ENCODE measurements around the gene TFAP2E.

Gene TFAP2E

GRCh38 chr1:35564884-35565741 is 8.0 kb upstream of the TFAP2E start:
- TF ChIP-seq ZNF565 (CRISPR knock-in tag; conservative IDR thresholded peaks at IDR 0.05; ENCODE audit: low read depth) (no peak), OSR1 (CRISPR knock-in tag; IDR thresholded peaks at IDR 0.05) (no peak), POU6F1 (CRISPR knock-in tag; IDR thresholded peaks at IDR 0.05; ENCODE audit: borderline replicate concordance, low read depth) (no peak), SNAI2 (CRISPR knock-in tag; IDR thresholded peaks at IDR 0.05) (no peak), ZNF8 (CRISPR knock-in tag; IDR thresholded peaks at IDR 0.05) (no peak), GLIS3 (CRISPR knock-in tag; IDR thresholded peaks at IDR 0.05) (no peak), RARB (CRISPR knock-in tag; IDR thresholded peaks at IDR 0.05) (no peak), TCF4 (CRISPR knock-in tag; IDR thresholded peaks at IDR 0.05; ENCODE audit: borderline replicate concordance) (no peak), ZFP30 (CRISPR knock-in tag; IDR thresholded peaks at IDR 0.05) (no peak), CREB5 (CRISPR knock-in tag; IDR thresholded peaks at IDR 0.05; ENCODE audit: low read depth) (no peak), PATZ1 (CRISPR knock-in tag; IDR thresholded peaks at IDR 0.05; ENCODE audit: borderline replicate concordance) (no peak), ESRRG (CRISPR knock-in tag; IDR thresholded peaks at IDR 0.05) (no peak), TSHZ2 (CRISPR knock-in tag; IDR thresholded peaks at IDR 0.05) (no peak)
- no peak for ATAC-seq

GRCh38 chr1:35565742-35566133 is 7.4 kb upstream of the TFAP2E start:
- ATAC-seq, result no peak
- TF ChIP-seq ARNTL (CRISPR knock-in tag; IDR thresholded peaks at IDR 0.05; ENCODE audit: borderline replicate concordance, low read depth) (no peak), POU6F1 (CRISPR knock-in tag; IDR thresholded peaks at IDR 0.05; ENCODE audit: borderline replicate concordance, low read depth) (no peak), TOX (CRISPR knock-in tag; IDR thresholded peaks at IDR 0.05; ENCODE audit: borderline replicate concordance) (no peak), PPARA (CRISPR knock-in tag; IDR thresholded peaks at IDR 0.05; ENCODE audit: borderline replicate concordance) (no peak), ESRRG (CRISPR knock-in tag; IDR thresholded peaks at IDR 0.05) (no peak), PATZ1 (CRISPR knock-in tag; IDR thresholded peaks at IDR 0.05; ENCODE audit: borderline replicate concordance) (no peak), ZFP3 (CRISPR knock-in tag; IDR thresholded peaks at IDR 0.05) (no peak), GLIS3 (CRISPR knock-in tag; IDR thresholded peaks at IDR 0.05) (no peak)

Data from SK-N-SH treated with all-trans-retinoic acid at 6 μM for 48 hours (cell line).